MM.1S (cell line): Measurements from ENCODE around the gene SLC46A2.

Experiments used
- DNase-seq: peaks from one replicate; pipeline ENCODE4 v3.0.0-alpha.2; 2015
- H2AFZ ChIP-seq: fragments of 300-600 bp; sonication (generic); 2 replicates; pipeline ENCODE4 v1.6.0; 2016; ENCODE audit warnings: antibody characterized with exemption, low read length
- H3F3A ChIP-seq: fragments of 300-600 bp; sonication (generic); 2 replicates; pipeline ENCODE4 v1.6.1; 2016; ENCODE audit warnings: mild to moderate bottlenecking, antibody characterized with exemption, low read length, moderate library complexity, mixed read lengths; ENCODE audit not compliant: insufficient read depth
- H3K27ac ChIP-seq: fragments of 300-600 bp; sonication (generic); 2 replicates; pipeline ENCODE4 v1.5.1; 2016; ENCODE audit warnings: mild to moderate bottlenecking, low read length
- H3K27me3 ChIP-seq: fragments of 300-600 bp; sonication (generic); replicated peaks from 2 replicates; pipeline ENCODE4 v1.6.0; 2016; ENCODE audit warnings: low read length; ENCODE audit not compliant: insufficient read depth
- H3K36me3 ChIP-seq: fragments of 300-600 bp; sonication (generic); replicated peaks from 2 replicates; pipeline ENCODE4 v1.6.1; 2016; ENCODE audit warnings: mild to moderate bottlenecking, low read length, mixed read lengths; ENCODE audit not compliant: insufficient read depth
- H3K4me1 ChIP-seq: fragments of 300-600 bp; sonication (generic); 2 replicates; pipeline ENCODE4 v1.6.1; 2016; ENCODE audit warnings: low read length, mixed read lengths
- H3K4me2 ChIP-seq: fragments of 300-600 bp; sonication (generic); 2 replicates; pipeline ENCODE4 v1.6.0; 2016; ENCODE audit warnings: low read depth, low read length
- H3K4me3 ChIP-seq: fragments of 300-600 bp; sonication (generic); 2 replicates; pipeline ENCODE4 v1.5.1; 2016; ENCODE audit warnings: low read length, mixed read lengths
- H3K79me2 ChIP-seq: fragments of 300-600 bp; sonication (generic); 2 replicates; pipeline ENCODE4 v1.6.1; 2016; ENCODE audit warnings: mixed run types, low read length, mixed read lengths
- H3K9ac ChIP-seq: fragments of 300-600 bp; sonication (generic); 2 replicates; pipeline ENCODE4 v1.6.1; 2016; ENCODE audit warnings: low read length, mixed read lengths
- H3K9me2 ChIP-seq: fragments of 300-600 bp; sonication (generic); replicated peaks from 2 replicates; pipeline ENCODE4 v1.6.1; 2016; ENCODE audit warnings: mild to moderate bottlenecking, low read length, mixed read lengths; ENCODE audit not compliant: insufficient read depth
- H3K9me3 ChIP-seq: fragments of 300-600 bp; sonication (generic); replicated peaks from 2 replicates; pipeline ENCODE4 v1.6.1; 2016; ENCODE audit warnings: mild to moderate bottlenecking, low read length, mixed read lengths; ENCODE audit not compliant: insufficient read depth
- H4K20me1 ChIP-seq: fragments of 300-600 bp; sonication (generic); 2 replicates; pipeline ENCODE4 v1.6.1; 2016; ENCODE audit warnings: mild to moderate bottlenecking, low read length, moderate library complexity, mixed read lengths; ENCODE audit not compliant: insufficient read depth
- EZH2 ChIP-seq: fragments of 300-600 bp; sonication (generic); optimal IDR thresholded peaks from 2 replicates; pipeline ENCODE3; 2017; ENCODE audit warnings: low read depth, mild to moderate bottlenecking, antibody characterized with exemption, low read length, mixed read lengths
- EZH2phosphoT487 ChIP-seq: fragments of 300-600 bp; sonication (generic); IDR thresholded peaks from 2 replicates; pipeline ENCODE4 v1.6.1; 2018; ENCODE audit warnings: antibody characterized with exemption, low read length
- TF ChIP-seq, protein P1 (sequence below): fragments of 300-600 bp; sonication (generic); IDR thresholded peaks from 2 replicates; pipeline ENCODE4 v1.5.1; 2016; ENCODE audit warnings: antibody characterized with exemption, low read length, mixed read lengths

SLC46A2 gene

GRCh38 chr9:112831281-112831851, 59.3 kb downstream of the SLC46A2 start:
- DNase-seq, result no peak
- Histone ChIP-seq H3K36me3 (no peaks in the 10 kb centered on the region), H3F3A (no peaks in the 10 kb centered on the region), H3K4me2 (no peak overlapping the region), H3K79me2 (no peaks in the 10 kb centered on the region), H3K4me3 (no peak overlapping the region), H2AFZ (no peak overlapping the region), H3K9me2 (no peaks in the 10 kb centered on the region), H3K9ac (no peak overlapping the region), H3K9me3 (no peaks in the 10 kb centered on the region), H3K27me3 (no peaks in the 10 kb centered on the region), H3K4me1 (no peaks in the 10 kb centered on the region), H3K27ac (no peak overlapping the region), H4K20me1 (no peaks in the 10 kb centered on the region)
- TF ChIP-seq EZH2phosphoT487 (no peak), EZH2 (no peak)
- TF ChIP-seq, protein P1, sequence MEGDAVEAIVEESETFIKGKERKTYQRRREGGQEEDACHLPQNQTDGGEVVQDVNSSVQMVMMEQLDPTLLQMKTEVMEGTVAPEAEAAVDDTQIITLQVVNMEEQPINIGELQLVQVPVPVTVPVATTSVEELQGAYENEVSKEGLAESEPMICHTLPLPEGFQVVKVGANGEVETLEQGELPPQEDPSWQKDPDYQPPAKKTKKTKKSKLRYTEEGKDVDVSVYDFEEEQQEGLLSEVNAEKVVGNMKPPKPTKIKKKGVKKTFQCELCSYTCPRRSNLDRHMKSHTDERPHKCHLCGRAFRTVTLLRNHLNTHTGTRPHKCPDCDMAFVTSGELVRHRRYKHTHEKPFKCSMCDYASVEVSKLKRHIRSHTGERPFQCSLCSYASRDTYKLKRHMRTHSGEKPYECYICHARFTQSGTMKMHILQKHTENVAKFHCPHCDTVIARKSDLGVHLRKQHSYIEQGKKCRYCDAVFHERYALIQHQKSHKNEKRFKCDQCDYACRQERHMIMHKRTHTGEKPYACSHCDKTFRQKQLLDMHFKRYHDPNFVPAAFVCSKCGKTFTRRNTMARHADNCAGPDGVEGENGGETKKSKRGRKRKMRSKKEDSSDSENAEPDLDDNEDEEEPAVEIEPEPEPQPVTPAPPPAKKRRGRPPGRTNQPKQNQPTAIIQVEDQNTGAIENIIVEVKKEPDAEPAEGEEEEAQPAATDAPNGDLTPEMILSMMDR, result no peak
